Calu3 (cell line): ENCODE measurements around the gene GALNTL6. TPM values are rescaled to one million over a fixed set of nuclear protein-coding genes. Genes with fewer than 3 reads are reported as not detected.

Experiments
- BruUV-seq: library from RNA; stranded (reverse); fragments of 400-500 nt; replicated peaks from 2 replicates; lab custom pipeline; 2021; lab: Mats Ljungman, UMichigan
- CTCF ChIA-PET: fragments of 300-600 bp; sonication (Branson Sonifier 250); formaldehyde crosslinking; loops from one replicate; lab custom pipeline; 2022; ENCODE audit warnings: antibody characterized with exemption; lab: Charles Lee
- DNase-seq: peaks from one replicate; pipeline ENCODE4 v3.0.0; 2022
- H3K27ac Mint-ChIP-seq: one replicate; pipeline ENCODE4 v1.8.0; 2022; ENCODE audit warnings: mixed read lengths; ENCODE audit not compliant: unreplicated experiment
- H3K27me3 Mint-ChIP-seq: one replicate; pipeline ENCODE4 v1.8.0; 2022; ENCODE audit warnings: mixed read lengths; ENCODE audit not compliant: unreplicated experiment
- H3K36me3 Mint-ChIP-seq: one replicate; pipeline ENCODE4 v1.8.0; 2022; ENCODE audit warnings: mild to moderate bottlenecking, moderate library complexity, mixed read lengths; ENCODE audit not compliant: insufficient read depth, unreplicated experiment
- H3K4me1 Mint-ChIP-seq: one replicate; pipeline ENCODE4 v1.8.0; 2022; ENCODE audit warnings: mild to moderate bottlenecking, low read depth, mixed read lengths; ENCODE audit not compliant: unreplicated experiment
- H3K4me3 Mint-ChIP-seq: one replicate; pipeline ENCODE4 v1.8.0; 2022; ENCODE audit warnings: mild to moderate bottlenecking, low read depth, moderate library complexity, mixed read lengths; ENCODE audit not compliant: unreplicated experiment
- H3K9me3 Mint-ChIP-seq: one replicate; pipeline ENCODE4 v1.8.0; 2022; ENCODE audit warnings: low read depth, mixed read lengths; ENCODE audit not compliant: unreplicated experiment
- intact Hi-C: fragments of 100-400 bp; cut with micrococcal nuclease; formaldehyde crosslinking; loops from one replicate; pipeline ENCODE4 v1.10.0; 2022; ENCODE audit not compliant: unreplicated experiment
- total RNA-seq: library from RNA; stranded (reverse); gene quantifications from 2 replicates; pipeline ENCODE4 v1.2.3, GENCODE V29; 2022
- TF ChIP-seq, protein P1 (sequence below): fragments of 200-600 bp; IDR thresholded peaks from one replicate; pipeline ENCODE4 v1.8.0; 2022; ENCODE audit warnings: antibody characterized with exemption; ENCODE audit not compliant: unreplicated experiment

The GALNTL6 gene
- total RNA-seq, 1 experiment from 2014 or later, result not detected

DNA sequence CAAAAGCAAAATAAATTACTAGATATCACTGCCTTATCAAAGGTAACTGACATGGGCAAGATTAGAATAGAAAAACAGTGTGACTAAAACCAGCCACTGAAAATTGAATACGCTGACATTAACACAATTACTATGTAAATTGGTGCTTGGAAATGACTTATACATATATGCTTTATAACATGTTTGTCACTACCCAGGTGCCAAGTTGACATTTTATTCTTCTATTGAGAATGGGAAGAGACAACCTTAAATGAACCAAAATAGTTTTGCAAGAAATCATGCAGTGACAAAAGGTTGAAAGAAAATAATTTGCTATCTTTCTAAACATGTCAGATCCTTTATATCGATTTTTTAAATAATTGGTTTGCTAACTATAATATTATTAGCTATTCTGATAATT, 510.1 kb downstream of the GALNTL6 start:
- Mint-ChIP-seq H3K27ac (no peak overlapping the region), H3K4me3 (no peak overlapping the region), H3K4me1 (no peaks in the 10 kb centered on the region), H3K27me3 (no peaks in the 10 kb centered on the region), H3K36me3 (no peaks in the 10 kb centered on the region), H3K9me3 (no peaks in the 10 kb centered on the region)
- no peak for DNase-seq
- intact Hi-C loops, result no loop called here
- TF ChIP-seq, protein P1, sequence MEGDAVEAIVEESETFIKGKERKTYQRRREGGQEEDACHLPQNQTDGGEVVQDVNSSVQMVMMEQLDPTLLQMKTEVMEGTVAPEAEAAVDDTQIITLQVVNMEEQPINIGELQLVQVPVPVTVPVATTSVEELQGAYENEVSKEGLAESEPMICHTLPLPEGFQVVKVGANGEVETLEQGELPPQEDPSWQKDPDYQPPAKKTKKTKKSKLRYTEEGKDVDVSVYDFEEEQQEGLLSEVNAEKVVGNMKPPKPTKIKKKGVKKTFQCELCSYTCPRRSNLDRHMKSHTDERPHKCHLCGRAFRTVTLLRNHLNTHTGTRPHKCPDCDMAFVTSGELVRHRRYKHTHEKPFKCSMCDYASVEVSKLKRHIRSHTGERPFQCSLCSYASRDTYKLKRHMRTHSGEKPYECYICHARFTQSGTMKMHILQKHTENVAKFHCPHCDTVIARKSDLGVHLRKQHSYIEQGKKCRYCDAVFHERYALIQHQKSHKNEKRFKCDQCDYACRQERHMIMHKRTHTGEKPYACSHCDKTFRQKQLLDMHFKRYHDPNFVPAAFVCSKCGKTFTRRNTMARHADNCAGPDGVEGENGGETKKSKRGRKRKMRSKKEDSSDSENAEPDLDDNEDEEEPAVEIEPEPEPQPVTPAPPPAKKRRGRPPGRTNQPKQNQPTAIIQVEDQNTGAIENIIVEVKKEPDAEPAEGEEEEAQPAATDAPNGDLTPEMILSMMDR, result no peak
- no TSS peak for BruUV-seq
- CTCF ChIA-PET, result no interaction called here

DNA sequence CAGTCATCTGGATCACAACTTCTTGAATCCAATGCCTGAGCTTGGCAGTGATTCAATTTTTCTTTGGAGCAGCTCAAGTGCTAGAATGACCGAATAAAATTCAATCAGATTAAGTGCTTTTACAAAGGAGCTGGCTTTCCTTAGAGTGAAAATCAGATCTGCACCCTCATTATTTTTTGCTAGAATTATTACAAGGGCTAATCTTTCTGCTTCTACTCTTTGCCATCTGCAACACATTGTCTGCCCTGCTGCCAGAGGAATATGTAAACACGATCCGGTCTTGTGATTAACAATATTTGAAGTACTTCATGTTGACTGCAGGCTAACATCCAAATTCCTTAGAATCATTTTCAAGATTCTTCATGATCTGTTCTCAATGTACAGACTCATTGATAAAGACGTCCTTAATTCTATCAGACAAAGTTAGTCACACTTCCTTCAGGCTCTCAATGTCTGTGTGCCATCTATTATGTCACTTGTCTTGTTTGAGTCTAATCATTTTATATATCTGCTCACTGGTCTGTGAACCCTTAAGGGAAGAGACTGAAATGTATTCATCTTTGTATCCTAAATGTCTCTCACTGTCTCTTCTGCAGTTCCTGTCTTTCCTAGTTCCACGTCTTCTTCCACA, 531.2 kb downstream of the GALNTL6 start:
- no peaks in the 10 kb centered on the region for H3K27me3 Mint-ChIP-seq
- no peaks in the 10 kb centered on the region for H3K9me3 Mint-ChIP-seq
- no peak for DNase-seq
- TF ChIP-seq, protein P1, result no peak
- intact Hi-C loops, result no loop called here
- no TSS peak for BruUV-seq
- CTCF ChIA-PET, result no interaction called here
- no peaks in the 10 kb centered on the region for H3K36me3 Mint-ChIP-seq
- no peak overlapping the region for H3K27ac Mint-ChIP-seq
- H3K4me3 Mint-ChIP-seq, result no peak overlapping the region
- H3K4me1 Mint-ChIP-seq, result no peaks in the 10 kb centered on the region

DNA sequence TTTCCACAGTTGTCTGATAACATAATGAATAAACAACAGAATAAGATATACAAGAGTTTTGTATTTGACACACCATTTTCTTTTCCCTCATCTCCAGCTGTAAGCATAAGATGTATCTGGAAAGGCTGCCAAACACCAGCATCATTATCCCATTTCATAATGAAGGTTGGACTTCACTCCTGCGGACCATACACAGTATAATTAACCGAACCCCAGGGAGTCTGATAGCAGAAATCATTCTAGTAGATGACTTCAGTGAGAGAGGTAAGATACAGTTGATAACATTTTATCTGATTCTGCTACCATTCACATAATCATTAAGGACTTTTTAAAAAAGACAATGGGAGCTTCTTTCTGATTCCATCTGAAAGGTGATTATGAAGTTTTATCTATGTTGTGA, 535.2 kb downstream of the GALNTL6 start:
- TF ChIP-seq, protein P1, result no peak
- no TSS peak for BruUV-seq
- Mint-ChIP-seq H3K4me1 (no peaks in the 10 kb centered on the region), H3K9me3 (no peaks in the 10 kb centered on the region), H3K4me3 (no peak overlapping the region), H3K27ac (no peak overlapping the region), H3K27me3 (no peaks in the 10 kb centered on the region), H3K36me3 (no peaks in the 10 kb centered on the region)
- no peak for DNase-seq
- CTCF ChIA-PET, result no interaction called here
- intact Hi-C loops, result no loop called here

DNA sequence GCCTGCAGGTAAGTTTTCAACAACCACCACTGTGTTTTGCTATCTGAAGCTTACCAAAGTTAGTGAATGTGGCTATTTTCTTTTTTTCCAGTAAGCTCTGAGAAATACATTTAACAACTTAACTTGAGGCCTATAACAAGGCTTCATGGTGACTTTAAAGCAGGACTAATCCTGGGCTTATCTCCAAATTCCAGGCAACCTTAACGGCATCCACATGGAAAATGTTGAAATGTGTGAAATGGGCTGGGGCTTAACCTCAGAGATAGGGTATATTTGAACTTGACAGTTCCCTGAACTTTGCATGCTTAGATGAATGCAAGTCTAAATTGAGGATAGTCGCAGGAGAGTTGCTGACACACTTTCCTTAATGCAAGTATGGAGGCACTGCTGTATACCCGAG, 539.2 kb downstream of the GALNTL6 start:
- TF ChIP-seq, protein P1, result no peak
- H3K4me3 Mint-ChIP-seq, result no peak overlapping the region
- H3K27me3 Mint-ChIP-seq, result no peaks in the 10 kb centered on the region
- no peak for DNase-seq
- H3K9me3 Mint-ChIP-seq, result no peaks in the 10 kb centered on the region
- no TSS peak for BruUV-seq
- H3K36me3 Mint-ChIP-seq, result no peaks in the 10 kb centered on the region
- H3K4me1 Mint-ChIP-seq, result no peaks in the 10 kb centered on the region
- intact Hi-C loops, result no loop called here
- CTCF ChIA-PET, result no interaction called here
- no peak overlapping the region for H3K27ac Mint-ChIP-seq
